H1 (cell line): ENCODE results near the gene PLB1. TPM values are rescaled to one million over a fixed set of nuclear protein-coding genes. Genes with fewer than 3 reads are reported as not detected.

Experiments
- CTCF ChIA-PET: fragments of 300-600 bp; sonication (Branson Sonifier 250); formaldehyde crosslinking; loops from one replicate; lab custom pipeline; 2021; ENCODE audit not compliant: partially characterized antibody; lab: Charles Lee
- POLR2A ChIA-PET: fragments of 300-600 bp; sonication (Branson Sonifier 250); formaldehyde crosslinking; loops from one replicate; lab custom pipeline; 2021; ENCODE audit warnings: inconsistent platforms; ENCODE audit not compliant: partially characterized antibody; lab: Charles Lee
- DNase-seq, 2 experiments: peaks; one replicate each; pipeline versions ENCODE4 v3.0.0 to v3.0.0-alpha.2; 2010 to 2022; ENCODE audit warnings: low spot score in 2 of 2, low read depth in 1 of 2, mixed read lengths in 1 of 2
- FAIRE-seq: peaks from 2 replicates; lab custom pipeline; 2011; peaks lifted over from hg19 to GRCh38; lab: Jason Lieb, UNC
- H2AFZ ChIP-seq: 2 replicates; pipeline ENCODE4 v1.8.1; 2012; ENCODE audit warnings: low read length, inconsistent platforms
- H2AK5ac ChIP-seq: 2 replicates; pipeline ENCODE4 v1.6.1; 2013; ENCODE audit warnings: low read depth, low read length
- H2BK120ac ChIP-seq: replicated peaks from 2 replicates; pipeline ENCODE3; 2013; ENCODE audit warnings: low read depth, low read length, inconsistent platforms
- H2BK12ac ChIP-seq: 2 replicates; pipeline ENCODE4 v1.6.1; 2013; ENCODE audit warnings: low read depth, low read length
- H2BK15ac ChIP-seq: 2 replicates; pipeline ENCODE4 v1.6.1; 2013; ENCODE audit warnings: low read length
- H2BK20ac ChIP-seq: 2 replicates; pipeline ENCODE4 v1.6.1; 2013; ENCODE audit warnings: low read length
- H2BK5ac ChIP-seq: 2 replicates; pipeline ENCODE4 v1.6.1; 2013; ENCODE audit warnings: low read depth, low read length
- H3K14ac ChIP-seq: 2 replicates; pipeline ENCODE4 v1.6.1; 2013; ENCODE audit warnings: inconsistent platforms; ENCODE audit not compliant: insufficient read length
- H3K18ac ChIP-seq: 2 replicates; pipeline ENCODE4 v1.6.1; 2013; ENCODE audit warnings: low read length; ENCODE audit errors: extremely low read depth
- H3K23ac ChIP-seq: 2 replicates; pipeline ENCODE4 v1.6.1; 2013; ENCODE audit warnings: inconsistent platforms; ENCODE audit not compliant: insufficient read length
- H3K23me2 ChIP-seq: 2 replicates; pipeline ENCODE4 v1.6.1; 2013; ENCODE audit warnings: low read depth, low read length
- H3K27ac ChIP-seq: 2 replicates; pipeline ENCODE4 v1.6.1; 2011; ENCODE audit warnings: low read depth, low read length, inconsistent platforms
- H3K27me3 ChIP-seq, 4 experiments: replicated peaks in 1 of 4; 1 replicate in 1 of 4; 2 replicates in 3 of 4; pipeline versions ENCODE4 v1.6.1 to v1.8.1; 2011 to 2013; ENCODE audit warnings: low read length in 3 of 4, mild to moderate bottlenecking in 3 of 4, inconsistent platforms in 2 of 4, mixed read lengths in 2 of 4, moderate library complexity in 1 of 4; ENCODE audit not compliant: control insufficient read depth in 3 of 4, insufficient read depth in 3 of 4; ENCODE audit errors: extremely low read depth in 1 of 4
- H3K36me3 ChIP-seq, 4 experiments: 2 replicates each; pipeline versions ENCODE4 v1.6.1 to v1.8.1; 2011 to 2013; ENCODE audit warnings: mild to moderate bottlenecking in 4 of 4, low read length in 3 of 4, moderate library complexity in 2 of 4, control low read depth in 1 of 4, inconsistent platforms in 1 of 4; ENCODE audit not compliant: insufficient read depth in 4 of 4, control insufficient read depth in 2 of 4
- H3K4ac ChIP-seq: replicated peaks from 2 replicates; pipeline ENCODE3; 2013; ENCODE audit warnings: low read length, low read depth, mixed read lengths, inconsistent platforms; ENCODE audit not compliant: insufficient read length
- H3K4me1 ChIP-seq, 4 experiments: replicated peaks in 1 of 4; 1 replicate in 1 of 4; 2 replicates in 3 of 4; pipeline versions ENCODE4 v1.6.1 to v1.8.1; 2011 to 2013; ENCODE audit warnings: low read length in 3 of 4, inconsistent platforms in 2 of 4, mixed read lengths in 1 of 4; ENCODE audit not compliant: insufficient read depth in 4 of 4, control insufficient read depth in 3 of 4
- H3K4me2 ChIP-seq, 2 experiments: 2 replicates each; pipeline versions ENCODE4 v1.6.1 to v1.8.1; 2011 to 2013; ENCODE audit warnings: low read depth in 2 of 2, low read length in 2 of 2, control low read depth in 1 of 2, inconsistent platforms in 1 of 2, mild to moderate bottlenecking in 1 of 2; ENCODE audit not compliant: insufficient read depth in 1 of 2
- H3K4me3 ChIP-seq, 4 experiments: fragments of 200-600, 300-600 bp in 1 of 4; sonication (generic), shearing (Covaris generic), sonication (Bioruptor Twin) in 1 of 4; 2 replicates each; pipeline versions ENCODE4 v1.5.1 to v1.8.1; 2011 to 2016; ENCODE audit warnings: low read length in 4 of 4, low read depth in 3 of 4, control low read depth in 2 of 4, inconsistent platforms in 2 of 4, mild to moderate bottlenecking in 2 of 4, mixed read lengths in 1 of 4, moderate library complexity in 1 of 4; ENCODE audit not compliant: insufficient read depth in 2 of 4; ENCODE audit errors: extremely low read depth in 1 of 4
- H3K56ac ChIP-seq: replicated peaks from 2 replicates; pipeline ENCODE3; 2013; ENCODE audit warnings: low read depth, mild to moderate bottlenecking, mixed read lengths, low read length, inconsistent platforms; ENCODE audit not compliant: insufficient read length
- H3K79me1 ChIP-seq: 2 replicates; pipeline ENCODE4 v1.6.1; 2013; ENCODE audit warnings: low read depth, low read length, control low read depth
- H3K79me2 ChIP-seq, 2 experiments: 2 replicates each; pipeline versions ENCODE4 v1.6.1 to v1.8.1; 2012 to 2013; ENCODE audit warnings: low read length in 2 of 2, mild to moderate bottlenecking in 2 of 2, inconsistent platforms in 1 of 2; ENCODE audit not compliant: insufficient read depth in 2 of 2, control insufficient read depth in 1 of 2
- H3K9ac ChIP-seq, 4 experiments: replicated peaks in 1 of 4; 1 replicate in 1 of 4; 2 replicates in 3 of 4; pipeline versions ENCODE4 v1.6.1 to v1.8.1; 2011 to 2013; ENCODE audit warnings: low read depth in 3 of 4, low read length in 3 of 4, control low read depth in 2 of 4, mild to moderate bottlenecking in 2 of 4, moderate library complexity in 2 of 4, inconsistent platforms in 1 of 4; ENCODE audit errors: extremely low read depth in 1 of 4
- H3K9me3 ChIP-seq, 2 experiments: 2 replicates each; pipeline versions ENCODE4 v1.6.1 to v1.8.1; 2012 to 2013; ENCODE audit warnings: mild to moderate bottlenecking in 2 of 2, moderate library complexity in 2 of 2, control low read depth in 1 of 2, inconsistent platforms in 1 of 2, low read depth in 1 of 2, low read length in 1 of 2, mixed read lengths in 1 of 2; ENCODE audit not compliant: insufficient read depth in 2 of 2
- H4K20me1 ChIP-seq, 2 experiments: replicated peaks in 1 of 2; 2 replicates each; pipeline versions ENCODE3 to v1.8.1; 2011 to 2013; ENCODE audit warnings: inconsistent platforms in 2 of 2, low read length in 2 of 2, mild to moderate bottlenecking in 1 of 2; ENCODE audit not compliant: insufficient read depth in 2 of 2, control insufficient read depth in 1 of 2
- H4K5ac ChIP-seq: 2 replicates; pipeline ENCODE4 v1.6.1; 2013; ENCODE audit warnings: low read length, low read depth, mixed read lengths, inconsistent platforms; ENCODE audit not compliant: insufficient read length
- H4K8ac ChIP-seq: 2 replicates; pipeline ENCODE4 v1.8.0; 2013; ENCODE audit warnings: mild to moderate bottlenecking, moderate library complexity, low read length, inconsistent platforms; ENCODE audit not compliant: insufficient read depth; ENCODE audit errors: extremely low read depth
- H4K91ac ChIP-seq: replicated peaks from 2 replicates; pipeline ENCODE3; 2013; ENCODE audit warnings: low read length, mixed read lengths, inconsistent platforms; ENCODE audit not compliant: insufficient read length
- ASH2L ChIP-seq: fragments of 200-600, 300-600 bp; sonication (generic); IDR thresholded peaks from one replicate; pipeline ENCODE4 v1.7.1; 2017; ENCODE audit warnings: low read length
- CHD1 ChIP-seq: IDR thresholded peaks from 2 replicates; pipeline ENCODE4 v1.6.1; 2012; ENCODE audit warnings: low read depth, low read length, improper control_type of control experiment
- POLR2AphosphoS5 ChIP-seq: IDR thresholded peaks from 2 replicates; pipeline ENCODE4 v1.6.1; 2011; ENCODE audit warnings: low read depth, low read length
- POU5F1 ChIP-seq: IDR thresholded peaks from 2 replicates; pipeline ENCODE4 v1.6.1; 2011; ENCODE audit warnings: low read depth, mild to moderate bottlenecking, low read length, moderate library complexity
- RFX5 ChIP-seq: IDR thresholded peaks from 2 replicates; pipeline ENCODE4 v1.6.1; 2011; ENCODE audit warnings: low read depth, low read length, improper control_type of control experiment, borderline replicate concordance
- RXRA ChIP-seq: IDR thresholded peaks from 2 replicates; pipeline ENCODE4 v1.6.1; 2011; ENCODE audit warnings: low read depth, mild to moderate bottlenecking, low read length, moderate library complexity; ENCODE audit not compliant: insufficient read depth
- SP2 ChIP-seq: IDR thresholded peaks from 2 replicates; pipeline ENCODE4 v1.6.1; 2012; ENCODE audit warnings: mild to moderate bottlenecking, low read length, inconsistent platforms
- SRF ChIP-seq: IDR thresholded peaks from 2 replicates; pipeline ENCODE4 v1.6.1; 2011; ENCODE audit warnings: mild to moderate bottlenecking, low read depth, low read length, moderate library complexity
- TEAD4 ChIP-seq: IDR thresholded peaks from 2 replicates; pipeline ENCODE4 v1.6.1; 2012; ENCODE audit warnings: low read depth, low read length, inconsistent platforms, mixed read lengths
- WGBS, 2 experiments: shearing (Covaris generic) in 1 of 2; methylation state at CpG; one replicate each; pipeline versions ENCODE4 v1.1.6 to v1.1.7; 2013 to 2015; ENCODE audit warnings: low lambda C conversion rate in 2 of 2, mixed read lengths in 2 of 2, inconsistent platforms in 1 of 2, low coverage in 1 of 2, missing lambda C conversion rate in 1 of 2; ENCODE audit not compliant: insufficient replicate concordance in 2 of 2, insufficient coverage in 1 of 2, insufficient read length in 1 of 2; ENCODE audit errors: extremely low coverage in 1 of 2, missing lambda C conversion rate in 1 of 2; 5-methylcytosine and 5-hydroxymethylcytosine counted together
- polyA plus RNA-seq, 7 experiments: library from polyadenylated mRNA; depleted of rRNA in 3 of 7; stranded (reverse) in 5 of 7; unstranded in 2 of 7; fragments of >200 nt in 5 of 7; fragments of 200-250 nt in 2 of 7; gene quantifications; 1 replicate in 5 of 7; 2 replicates in 1 of 7; 4 replicates in 1 of 7; pipeline versions ENCODE4 v1.2.1 to v1.2.3, GENCODE V29; 2011 to 2013; ENCODE audit warnings: missing spikeins in 2 of 7, mixed read lengths in 2 of 7
- total RNA-seq: library from RNA; stranded (reverse); fragmentation: NEBNext Ultra II Directional; extraction: Animal tissue kit (Norgen Biotek cat#: 25700); gene quantifications from 2 replicates; pipeline ENCODE4 v1.2.1, GENCODE V29; 2021

PLB1 gene
- total and polyA plus RNA-seq, 2 of the 8 experiments (the other 6 are each of a cell fraction or from before 2014, with no cell fraction given), result 0.20 to 0.36 TPM

- Histone ChIP-seq H3K27me3 (no peaks in the 10 kb centered on the region), H3K79me2 (no peaks in the 10 kb centered on the region), H3K23me2 (no peaks in the 10 kb centered on the region), H3K27ac (no peak overlapping the region), H3K18ac (no peak overlapping the region), H3K56ac (no peak overlapping the region), H4K8ac (no peak overlapping the region), H2BK20ac (no peak overlapping the region), H2AK5ac (no peak overlapping the region), H3K4me2 (no peak overlapping the region), H4K5ac (no peak overlapping the region), H3K9me3 (no peaks in the 10 kb centered on the region), H3K79me1 (no peaks in the 10 kb centered on the region), H3K14ac (no peak overlapping the region), H3K9ac (no peak overlapping the region), H3K4me3 (no peak overlapping the region), H3K36me3 (no peaks in the 10 kb centered on the region), H2BK5ac (no peak overlapping the region), H4K91ac (peak overlapping the region; percentile 10), H3K4ac (no peak overlapping the region), H2BK12ac (no peak overlapping the region), H2BK15ac (no peak overlapping the region), H3K4me1 (peaks cover 0 to 10% (median 3%) of the 10 kb centered on the region in 4 experiments; a peak in 5 of 7 replicates), H4K20me1 (no peaks in the 10 kb centered on the region), H3K23ac (no peak overlapping the region), H2AFZ (no peak overlapping the region), H2BK120ac (no peak overlapping the region)
- no peak for TF ChIP-seq TEAD4
- no peak for TF ChIP-seq SRF
- TF ChIP-seq RFX5, result no peak
- TF ChIP-seq SP2, result no peak
- TF ChIP-seq CHD1, result no peak
- no peak for TF ChIP-seq POLR2AphosphoS5
- no peak for TF ChIP-seq POU5F1
- TF ChIP-seq RXRA, result no peak
- no peak for TF ChIP-seq ASH2L
- FAIRE-seq (no peak), DNase-seq (no peak)
- CTCF ChIA-PET, result interaction anchor here (0.7 to 5.1 kb wide), 9 partner anchors 12 to 527 kb away, joined by 3 to 81 read pairs (median 16); partner anchors contain the start of gene PPP1CB
- 95% methylated on average over 3 of the region's 3 CpGs; no CpG with 5 or more reads in 1 of the 2 experiments for WGBS, 2 experiments
- POLR2A ChIA-PET, result interaction anchor here (0.9 to 2.8 kb wide), 2 partner anchors 13 to 159 kb away, joined by 4 to 13 read pairs; partner anchors contain the start of gene PPP1CB
Observed at GRCh38 chr2:28592481-28592880, 96.6 kb downstream of the PLB1 start.
